ENCODE data around the gene ULK4. TPM values are rescaled to one million over a fixed set of nuclear protein-coding genes. Genes with fewer than 3 reads are reported as not detected.

Gene ULK4
- total RNA-seq, 1 donor from 2014 or later, result 10.2 TPM

DNA sequence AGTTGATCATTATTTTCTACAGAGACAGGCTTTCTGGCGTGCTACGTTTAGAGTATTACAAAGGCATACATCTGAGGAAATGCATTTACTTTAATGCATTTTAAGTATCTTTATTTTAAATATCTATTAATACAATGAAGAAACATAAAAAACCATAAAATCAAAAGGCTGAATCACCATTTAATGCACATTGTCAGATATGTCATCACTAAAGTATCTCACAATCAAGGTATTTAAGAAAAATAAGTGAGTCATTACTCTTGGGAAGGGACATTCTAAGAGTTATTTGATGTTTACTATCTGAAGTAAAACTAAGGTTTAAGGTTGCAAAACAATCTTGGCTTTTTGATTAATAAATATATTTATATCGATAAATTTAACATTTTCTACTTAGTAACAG, 660.4 kb downstream of the ULK4 start:
- TF ChIP-seq, protein P1, sequence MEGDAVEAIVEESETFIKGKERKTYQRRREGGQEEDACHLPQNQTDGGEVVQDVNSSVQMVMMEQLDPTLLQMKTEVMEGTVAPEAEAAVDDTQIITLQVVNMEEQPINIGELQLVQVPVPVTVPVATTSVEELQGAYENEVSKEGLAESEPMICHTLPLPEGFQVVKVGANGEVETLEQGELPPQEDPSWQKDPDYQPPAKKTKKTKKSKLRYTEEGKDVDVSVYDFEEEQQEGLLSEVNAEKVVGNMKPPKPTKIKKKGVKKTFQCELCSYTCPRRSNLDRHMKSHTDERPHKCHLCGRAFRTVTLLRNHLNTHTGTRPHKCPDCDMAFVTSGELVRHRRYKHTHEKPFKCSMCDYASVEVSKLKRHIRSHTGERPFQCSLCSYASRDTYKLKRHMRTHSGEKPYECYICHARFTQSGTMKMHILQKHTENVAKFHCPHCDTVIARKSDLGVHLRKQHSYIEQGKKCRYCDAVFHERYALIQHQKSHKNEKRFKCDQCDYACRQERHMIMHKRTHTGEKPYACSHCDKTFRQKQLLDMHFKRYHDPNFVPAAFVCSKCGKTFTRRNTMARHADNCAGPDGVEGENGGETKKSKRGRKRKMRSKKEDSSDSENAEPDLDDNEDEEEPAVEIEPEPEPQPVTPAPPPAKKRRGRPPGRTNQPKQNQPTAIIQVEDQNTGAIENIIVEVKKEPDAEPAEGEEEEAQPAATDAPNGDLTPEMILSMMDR (IDR thresholded peaks at IDR 0.05; ENCODE audit: unreplicated experiment), result no peak
- no peak overlapping the region for H3K4me3 Mint-ChIP-seq (ENCODE audit: unreplicated experiment)
- H3K4me1 Mint-ChIP-seq (ENCODE audit: unreplicated experiment), result peaks cover 19% of the 10 kb centered on the region
- DNase-seq (ENCODE audit: low spot score), result no peak
- H3K9me3 Mint-ChIP-seq (ENCODE audit: unreplicated experiment), result peaks cover 4% of the 10 kb centered on the region
- H3K36me3 Mint-ChIP-seq (ENCODE audit: low read depth, unreplicated experiment), result peaks cover 6% of the 10 kb centered on the region
- H3K27ac Mint-ChIP-seq (ENCODE audit: unreplicated experiment), result no peak overlapping the region
- H3K27me3 Mint-ChIP-seq (ENCODE audit: unreplicated experiment), result no peaks in the 10 kb centered on the region

DNA sequence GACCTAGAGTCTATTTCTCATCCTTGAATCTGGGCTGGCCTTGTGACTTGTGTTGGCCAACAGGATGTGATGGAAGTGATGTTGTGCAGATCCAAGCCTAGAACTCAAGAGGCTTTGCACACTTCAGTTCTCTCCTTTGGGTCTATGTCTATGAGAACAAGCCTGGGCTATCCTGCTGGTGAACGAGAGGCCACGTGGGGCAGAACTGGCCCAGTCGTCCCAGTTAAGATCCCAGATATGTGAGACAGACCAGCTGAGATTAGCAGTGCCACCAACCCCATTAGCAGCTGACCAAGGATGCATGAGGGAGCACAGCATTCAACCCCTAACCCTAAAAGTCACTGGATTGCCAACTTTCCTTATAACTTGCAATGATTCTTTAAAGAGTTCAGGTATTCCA, 662.9 kb downstream of the ULK4 start:
- Mint-ChIP-seq H3K27ac (ENCODE audit: unreplicated experiment) (no peak overlapping the region), H3K36me3 (ENCODE audit: low read depth, unreplicated experiment) (no peaks in the 10 kb centered on the region), H3K9me3 (ENCODE audit: unreplicated experiment) (no peaks in the 10 kb centered on the region), H3K4me1 (ENCODE audit: unreplicated experiment) (peaks cover 9% of the 10 kb centered on the region), H3K27me3 (ENCODE audit: unreplicated experiment) (no peaks in the 10 kb centered on the region), H3K4me3 (ENCODE audit: unreplicated experiment) (no peak overlapping the region)
- TF ChIP-seq, protein P1 (IDR thresholded peaks at IDR 0.05; ENCODE audit: unreplicated experiment), result no peak
- no peak for DNase-seq (ENCODE audit: low spot score)

DNA sequence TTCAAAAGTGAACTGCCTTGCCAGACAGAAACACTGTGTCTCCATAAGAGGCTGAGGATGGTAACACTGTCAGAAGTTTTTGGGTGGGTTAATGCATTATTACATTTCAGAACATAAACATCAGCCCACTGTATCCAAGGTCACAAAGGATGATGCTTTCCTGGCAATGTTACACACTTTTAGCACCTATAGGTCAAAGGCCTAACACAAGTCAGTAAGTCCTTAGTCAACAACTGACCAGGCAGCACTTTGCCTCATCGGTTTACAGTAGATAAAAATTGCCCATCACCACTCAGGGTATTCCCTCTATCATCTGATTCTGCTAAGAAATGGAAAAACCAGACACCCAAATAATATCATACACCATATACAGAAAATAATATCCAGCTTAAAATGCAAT, 664.2 kb downstream of the ULK4 start:
- Mint-ChIP-seq H3K27me3 (ENCODE audit: unreplicated experiment) (no peaks in the 10 kb centered on the region), H3K36me3 (ENCODE audit: low read depth, unreplicated experiment) (no peaks in the 10 kb centered on the region), H3K4me1 (ENCODE audit: unreplicated experiment) (peaks cover 16% of the 10 kb centered on the region), H3K27ac (ENCODE audit: unreplicated experiment) (no peak overlapping the region), H3K4me3 (ENCODE audit: unreplicated experiment) (no peak overlapping the region), H3K9me3 (ENCODE audit: unreplicated experiment) (no peaks in the 10 kb centered on the region)
- TF ChIP-seq, protein P1 (IDR thresholded peaks at IDR 0.05; ENCODE audit: unreplicated experiment), result no peak
- DNase-seq (ENCODE audit: low spot score), result no peak

DNA sequence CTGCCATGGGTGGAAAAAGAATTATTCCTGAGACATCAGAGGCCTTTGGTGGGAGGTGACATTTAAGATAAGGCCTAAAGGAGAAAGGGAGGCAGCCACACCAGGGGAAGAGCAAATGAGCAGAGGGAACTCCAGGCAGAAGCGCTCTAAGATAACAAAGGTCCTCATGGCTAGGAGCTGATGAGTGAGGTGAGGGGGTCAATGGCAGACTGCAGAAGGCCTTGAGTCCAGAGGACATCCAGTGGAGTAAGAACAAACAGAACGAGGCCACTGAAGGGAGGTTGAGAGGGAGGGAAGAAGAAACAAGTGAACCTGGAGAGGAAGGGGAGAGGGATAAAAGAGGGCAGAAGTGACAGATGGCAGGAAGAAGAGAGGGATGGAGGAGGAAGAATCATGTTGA, 665.3 kb downstream of the ULK4 start:
- no peak overlapping the region for H3K4me3 Mint-ChIP-seq (ENCODE audit: unreplicated experiment)

DNA sequence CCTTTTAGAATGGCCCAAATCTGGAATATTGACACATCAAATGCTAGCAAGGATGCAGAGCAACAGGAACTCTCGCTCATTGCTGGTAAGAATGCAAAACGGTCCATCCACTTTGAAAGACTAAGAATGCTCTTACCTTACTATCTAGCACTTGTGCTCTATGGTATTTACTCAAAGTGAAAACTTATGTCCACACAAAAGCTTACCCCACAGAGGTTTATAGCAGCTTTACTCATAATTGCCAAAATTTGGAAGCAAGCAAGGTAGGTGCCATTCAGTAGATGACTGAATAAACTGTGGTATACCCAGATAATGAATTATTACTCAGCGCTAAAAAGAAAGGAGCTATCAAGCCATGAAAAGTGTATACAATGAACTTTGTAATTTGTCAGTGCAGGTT, 666.2 kb downstream of the ULK4 start:
- TF ChIP-seq, protein P1 (IDR thresholded peaks at IDR 0.05; ENCODE audit: unreplicated experiment), result no peak
- Mint-ChIP-seq H3K36me3 (ENCODE audit: low read depth, unreplicated experiment) (no peaks in the 10 kb centered on the region), H3K9me3 (ENCODE audit: unreplicated experiment) (no peaks in the 10 kb centered on the region), H3K4me3 (ENCODE audit: unreplicated experiment) (no peak overlapping the region), H3K27me3 (ENCODE audit: unreplicated experiment) (no peaks in the 10 kb centered on the region), H3K4me1 (ENCODE audit: unreplicated experiment) (peaks cover 18% of the 10 kb centered on the region), H3K27ac (ENCODE audit: unreplicated experiment) (no peak overlapping the region)
- no peak for DNase-seq (ENCODE audit: low spot score)

More for the DNA sequence above, 665.3 kb downstream of the ULK4 start:
- TF ChIP-seq, protein P1 (IDR thresholded peaks at IDR 0.05; ENCODE audit: unreplicated experiment), result no peak
- H3K27me3 Mint-ChIP-seq (ENCODE audit: unreplicated experiment), result no peaks in the 10 kb centered on the region
- no peak for DNase-seq (ENCODE audit: low spot score)
- H3K4me1 Mint-ChIP-seq (ENCODE audit: unreplicated experiment), result peaks cover 16% of the 10 kb centered on the region
- no peak overlapping the region for H3K27ac Mint-ChIP-seq (ENCODE audit: unreplicated experiment)
- no peaks in the 10 kb centered on the region for H3K36me3 Mint-ChIP-seq (ENCODE audit: low read depth, unreplicated experiment)
- H3K9me3 Mint-ChIP-seq (ENCODE audit: unreplicated experiment), result no peaks in the 10 kb centered on the region

Data from endothelial cell (in vitro differentiated cells).